HepG2 (cell line): ENCODE measurements around the gene CASKIN1. TPM values are rescaled to one million over a fixed set of nuclear protein-coding genes. Genes with fewer than 3 reads are reported as not detected.

ENCODE experiments used
- ARNTL ChIP-seq: sonication (generic); formaldehyde crosslinking; IDR thresholded peaks from 2 replicates; pipeline ENCODE4 v1.4.0; 2020; ENCODE audit warnings: mild to moderate bottlenecking, missing genetic modification reagents
- CENPT ChIP-seq: sonication (generic); formaldehyde crosslinking; IDR thresholded peaks from 2 replicates; pipeline ENCODE4 v1.8.0; 2022; ENCODE audit warnings: low read depth, mild to moderate bottlenecking, moderate library complexity, missing genetic modification reagents
- E2F2 ChIP-seq: sonication (generic); formaldehyde crosslinking; IDR thresholded peaks from 2 replicates; pipeline ENCODE4 v1.4.0; 2020; ENCODE audit warnings: missing genetic modification reagents, borderline replicate concordance
- EZH2 ChIP-seq: conservative IDR thresholded peaks from 2 replicates; pipeline ENCODE4 v1.6.1; 2012; ENCODE audit warnings: mild to moderate bottlenecking, low read depth, low read length, moderate library complexity
- IRX3 ChIP-seq: sonication (generic); formaldehyde crosslinking; IDR thresholded peaks from 2 replicates; pipeline ENCODE4 v1.8.1; 2023; ENCODE audit warnings: mild to moderate bottlenecking, low read depth, missing genetic modification reagents, borderline replicate concordance
- JUNB ChIP-seq: sonication (generic); formaldehyde crosslinking; IDR thresholded peaks from 2 replicates; pipeline ENCODE4 v1.8.0; 2022; ENCODE audit warnings: missing genetic modification reagents, mild to moderate bottlenecking, borderline replicate concordance
- NFE2 ChIP-seq: sonication (generic); formaldehyde crosslinking; IDR thresholded peaks from 2 replicates; pipeline ENCODE4 v1.4.0; 2020; ENCODE audit warnings: missing genetic modification reagents
- NPAS2 ChIP-seq: sonication (generic); formaldehyde crosslinking; IDR thresholded peaks from 2 replicates; pipeline ENCODE4 v1.8.0; 2022; ENCODE audit warnings: mild to moderate bottlenecking, missing genetic modification reagents, borderline replicate concordance
- PRDM4 ChIP-seq: sonication (generic); formaldehyde crosslinking; IDR thresholded peaks from 2 replicates; pipeline ENCODE4 v1.9.0; 2021; ENCODE audit warnings: missing genetic modification reagents, borderline replicate concordance
- RFXANK ChIP-seq: IDR thresholded peaks from 2 replicates; pipeline ENCODE4 v1.6.1; 2016
- YEATS4 ChIP-seq: sonication (generic); formaldehyde crosslinking; IDR thresholded peaks from 2 replicates; pipeline ENCODE4 v1.4.0; 2020; ENCODE audit warnings: missing genetic modification reagents, borderline replicate concordance
- ZNF557 ChIP-seq: sonication (generic); formaldehyde crosslinking; IDR thresholded peaks from 2 replicates; pipeline ENCODE4 v1.4.0; 2020; ENCODE audit warnings: missing genetic modification reagents
- ZNF589 ChIP-seq: sonication (generic); formaldehyde crosslinking; conservative IDR thresholded peaks from 2 replicates; pipeline ENCODE4 v1.8.0; 2022; ENCODE audit warnings: mild to moderate bottlenecking, moderate library complexity, missing genetic modification reagents
- polyA plus RNA-seq, 8 experiments: library from polyadenylated mRNA; depleted of rRNA in 3 of 8; stranded (reverse) in 7 of 8; unstranded in 1 of 8; fragments of >200 nt; fragmentation: Illumina TruSeq in 4 of 8; extraction: Trizol in 4 of 8; gene quantifications; 2 replicates each; pipeline versions ENCODE4 v1.2.1 to v1.2.3, GENCODE V29; 2011 to 2016; ENCODE audit warnings: low read depth in 4 of 8, missing spikeins in 1 of 8, mixed read lengths in 1 of 8; ENCODE audit not compliant: insufficient read depth in 1 of 8
- total RNA-seq, 5 experiments: library from RNA; depleted of rRNA; stranded (reverse); fragments of >200 nt; fragmentation: Illumina TruSeq; extraction: Trizol; gene quantifications; 2 replicates each; pipeline ENCODE4 v1.2.3, GENCODE V29; 2016; ENCODE audit warnings: low read depth in 1 of 5

Gene CASKIN1
- total and polyA plus RNA-seq, 2 of the 13 experiments (the other 11 are each of a cell fraction or from before 2014, with no cell fraction given), result 1.2 to 2.2 TPM

- TF ChIP-seq CENPT (CRISPR knock-in tag) (no peak), PRDM4 (CRISPR knock-in tag) (no peak), EZH2 (no peak), ZNF557 (CRISPR knock-in tag) (no peak), JUNB (CRISPR knock-in tag) (no peak), ZNF589 (CRISPR knock-in tag) (0 out of 2 replicates have a peak, but pooled peaks have one; percentile 55), NPAS2 (CRISPR knock-in tag) (no peak), RFXANK (no peak), ARNTL (CRISPR knock-in tag) (no peak), E2F2 (CRISPR knock-in tag) (peak; percentile 21; the same call in 1 of the 2 replicates), YEATS4 (CRISPR knock-in tag) (peak; percentile 72; the same call in 1 of the 2 replicates), NFE2 (CRISPR knock-in tag) (no peak), IRX3 (no peak)
Observed at GRCh38 chr16:2205104-2205966, 8.9 kb upstream of the CASKIN1 start, which contains the start of gene MLST8 (continued).
